Measurements from ENCODE around the gene C20orf202.
A peak's percentile ranks its signal among the peaks of the same experiment; 100 is the strongest.
"Not testable (repeated sequence)": the region's sequence is repeated elsewhere in the genome, so short reads cannot be mapped to it uniquely, and the experiment has no call there.

The C20orf202 gene

DNA sequence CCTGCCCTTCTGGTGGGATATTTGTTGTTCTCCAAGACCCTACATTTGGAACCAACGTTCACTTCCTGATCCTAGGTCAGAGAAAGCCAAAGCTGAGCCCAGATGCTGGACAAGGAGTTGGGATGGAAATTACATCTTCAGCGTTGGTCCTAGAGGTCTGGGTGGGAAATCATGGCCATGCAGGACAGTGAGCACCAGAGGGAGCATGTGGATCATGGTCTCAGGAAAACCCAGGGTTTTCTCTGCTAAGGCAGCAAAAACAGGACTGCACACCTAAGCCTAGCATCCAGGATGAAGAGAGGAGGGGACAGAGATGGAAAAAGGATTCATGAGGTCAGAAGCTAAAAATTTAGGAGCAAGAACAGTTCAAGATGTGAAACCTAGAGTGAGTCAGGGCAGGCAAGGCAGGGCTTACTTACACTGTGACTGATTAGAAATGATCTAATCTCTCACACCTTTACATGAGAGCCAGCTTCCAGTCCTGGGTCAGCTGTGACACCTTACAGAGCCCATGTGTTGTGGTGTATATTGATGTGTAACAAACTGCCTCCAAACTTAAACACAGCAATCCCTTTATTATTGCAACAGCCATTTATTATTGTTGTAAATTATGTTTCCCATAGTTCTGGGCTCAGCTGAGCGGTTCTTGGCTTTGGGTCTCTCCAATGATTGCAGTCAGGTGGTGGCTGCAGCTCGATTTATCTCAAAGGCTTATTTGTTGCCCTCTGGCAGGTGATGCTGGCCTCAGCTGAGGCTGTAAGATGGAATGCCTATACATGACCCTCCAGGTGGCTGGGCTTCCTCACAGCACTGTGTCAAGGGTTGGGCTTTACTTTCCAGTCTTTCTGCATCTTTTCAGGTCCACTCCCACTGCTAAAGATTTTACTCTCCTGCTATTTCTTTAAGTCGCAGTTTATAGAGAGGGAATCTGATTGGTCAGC, 6.5 kb downstream of the C20orf202 start:
- no peak for DNase-seq

DNA sequence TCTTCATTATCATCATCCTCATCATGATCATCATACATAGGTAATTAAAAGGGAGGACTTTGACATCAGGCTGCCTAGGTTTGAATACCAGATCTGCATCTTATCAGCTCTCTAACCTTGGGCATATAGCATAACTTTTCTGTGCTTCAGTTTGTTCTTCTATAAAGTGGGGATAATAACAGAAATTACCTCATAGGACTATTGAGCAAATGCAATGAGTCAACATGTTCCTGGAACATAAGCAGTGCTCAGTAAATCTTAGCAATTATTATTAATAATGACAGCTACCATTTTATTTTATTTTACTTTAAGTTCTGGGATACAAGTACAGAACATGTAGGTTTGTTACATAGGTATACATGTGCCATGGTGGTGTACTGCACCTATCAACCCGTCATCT, 7.2 kb downstream of the C20orf202 start:
- DNase-seq, result peak in 2 of 4 experiments; percentile 42 to 50

DNA sequence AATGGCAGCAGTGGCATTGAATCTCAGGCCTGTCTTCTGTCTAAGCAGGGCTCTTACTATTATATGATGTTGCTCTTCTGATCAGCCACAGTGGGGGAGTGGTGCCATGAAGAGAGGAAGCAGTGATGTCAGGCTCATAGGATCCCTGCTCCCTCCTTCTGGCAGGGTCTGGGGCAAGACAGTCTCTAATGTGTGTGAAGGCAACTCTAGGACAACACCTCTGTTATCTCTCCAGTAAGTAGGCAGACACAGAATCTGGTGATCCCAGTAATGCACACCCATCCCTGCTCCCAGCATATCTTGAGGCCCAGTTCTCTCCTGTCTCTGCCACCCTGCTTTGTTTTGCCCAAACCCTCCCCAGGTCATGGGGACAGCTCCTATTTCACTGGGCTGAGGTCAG, 8.8 kb downstream of the C20orf202 start:
- peak; percentile 65 to 78 (median 72) for DNase-seq

GRCh38 chr20:1212607-1213396, 9.5 kb downstream of the C20orf202 start:
- DNase-seq, result peak; percentile 80 to 89 (median 82)

- no peak for DNase-seq
Measured at GRCh38 chr20:1214838-1215261, 11.6 kb downstream of the C20orf202 start.

GRCh38 chr20:1215386-1216170, 12.3 kb downstream of the C20orf202 start:
- DNase-seq, result peak in 3 of 4 experiments; percentile 31 to 53 (median 43)

DNA sequence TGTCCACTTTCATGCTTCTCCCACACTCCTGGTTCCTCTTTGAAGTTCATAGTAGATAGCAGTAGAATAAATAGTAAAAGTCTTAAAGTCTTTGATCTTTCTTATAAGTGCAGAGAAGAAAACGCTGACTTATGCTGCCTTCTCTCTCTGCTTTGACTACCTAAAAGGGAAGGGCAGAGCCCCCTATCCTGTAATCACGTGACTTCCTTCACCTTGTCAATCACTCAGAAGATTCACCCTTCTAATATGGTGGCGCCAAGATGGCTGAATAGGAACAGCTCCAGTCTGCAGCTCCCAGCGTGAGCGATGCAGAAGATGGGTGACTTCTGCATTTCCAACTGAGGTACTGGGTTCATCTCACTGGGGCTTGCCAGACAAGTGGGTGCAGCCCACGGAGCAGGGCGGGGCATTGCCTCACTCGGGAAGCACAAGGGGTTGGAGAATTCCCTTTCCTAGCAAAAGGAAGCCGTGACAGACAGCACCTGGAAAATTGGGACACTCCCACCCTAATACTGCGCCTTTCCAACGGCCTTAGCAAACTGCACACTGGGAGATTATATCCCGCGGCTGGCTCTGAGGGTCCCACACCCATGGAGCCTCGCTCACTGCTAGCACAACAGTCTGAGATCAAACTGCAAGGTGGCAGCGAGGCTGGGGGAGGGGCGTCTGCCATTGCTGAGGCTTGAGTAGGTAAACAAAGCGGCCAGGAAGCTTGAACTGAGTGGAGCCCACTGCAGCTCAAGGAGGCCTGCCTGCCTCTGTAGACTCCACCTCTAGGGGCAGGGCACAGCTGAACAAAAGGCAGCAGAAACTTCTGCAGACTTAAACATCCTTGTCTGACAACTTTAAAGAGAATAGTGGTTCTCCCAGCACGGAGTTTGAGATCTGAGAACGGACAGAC, 13.5 kb downstream of the C20orf202 start:
- DNase-seq, result not testable (repeated sequence)

GRCh38 chr20:1222750-1223149, 19.5 kb downstream of the C20orf202 start:
- not testable (repeated sequence) for DNase-seq

GRCh38 chr20:1224205-1224890, 21.1 kb downstream of the C20orf202 start:
- no peak for DNase-seq

DNA sequence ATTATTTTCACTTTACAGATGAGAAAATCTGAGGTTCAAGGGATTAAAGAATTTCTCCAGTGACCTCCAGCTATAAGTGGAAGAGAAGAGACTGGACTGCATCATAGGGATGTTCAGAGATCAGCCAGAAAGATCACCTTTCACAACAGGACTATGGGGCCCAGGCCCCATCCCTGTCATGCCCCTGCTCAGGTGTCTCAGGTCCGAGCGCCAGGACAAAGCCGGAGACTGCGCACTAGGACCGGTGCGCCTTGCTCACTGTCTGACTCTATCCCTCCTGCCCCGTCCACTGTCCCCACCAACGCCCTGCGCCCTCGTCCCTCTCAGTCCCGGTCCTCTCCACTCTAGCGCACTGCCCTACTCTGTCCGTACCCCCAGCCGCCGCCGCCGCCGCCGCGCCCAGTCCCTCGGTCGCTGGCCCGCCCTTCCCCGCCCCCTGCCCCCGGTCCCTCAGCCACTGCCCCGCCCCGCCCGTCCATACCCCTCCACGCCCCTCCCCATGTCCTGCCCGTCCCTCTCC, 22.1 kb downstream of the C20orf202 start:
- DNase-seq, result no peak

GRCh38 chr20:1225783-1226654, 22.8 kb downstream of the C20orf202 start, which contains the start of gene RAD21L1:
Gene RAD21L1 (plus strand): TSS chr20:1226044. CDS start chr20:1228454, 2,410 bp downstream.
- DNase-seq, result peak; percentile 56 to 89 (median 79)

DNA sequence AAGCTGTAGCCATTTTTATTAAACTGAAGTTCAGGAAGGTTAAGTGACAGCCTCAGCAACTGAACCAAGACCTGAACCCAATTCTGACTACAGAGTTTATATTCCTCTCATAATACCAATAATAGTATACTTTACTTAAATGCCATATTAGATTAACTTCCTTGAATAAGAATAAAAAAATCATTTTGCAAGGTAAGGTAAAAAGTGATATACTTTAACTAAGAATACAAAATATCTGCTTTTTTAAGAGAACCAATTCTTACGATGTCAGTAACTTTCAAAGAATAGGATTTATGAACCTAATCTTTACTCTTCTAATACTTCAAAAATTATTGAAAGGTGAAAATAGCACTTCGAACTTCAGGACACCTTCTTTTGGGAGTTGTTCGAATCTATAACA, 26.3 kb downstream of the C20orf202 start:
- no peak for DNase-seq

DNA sequence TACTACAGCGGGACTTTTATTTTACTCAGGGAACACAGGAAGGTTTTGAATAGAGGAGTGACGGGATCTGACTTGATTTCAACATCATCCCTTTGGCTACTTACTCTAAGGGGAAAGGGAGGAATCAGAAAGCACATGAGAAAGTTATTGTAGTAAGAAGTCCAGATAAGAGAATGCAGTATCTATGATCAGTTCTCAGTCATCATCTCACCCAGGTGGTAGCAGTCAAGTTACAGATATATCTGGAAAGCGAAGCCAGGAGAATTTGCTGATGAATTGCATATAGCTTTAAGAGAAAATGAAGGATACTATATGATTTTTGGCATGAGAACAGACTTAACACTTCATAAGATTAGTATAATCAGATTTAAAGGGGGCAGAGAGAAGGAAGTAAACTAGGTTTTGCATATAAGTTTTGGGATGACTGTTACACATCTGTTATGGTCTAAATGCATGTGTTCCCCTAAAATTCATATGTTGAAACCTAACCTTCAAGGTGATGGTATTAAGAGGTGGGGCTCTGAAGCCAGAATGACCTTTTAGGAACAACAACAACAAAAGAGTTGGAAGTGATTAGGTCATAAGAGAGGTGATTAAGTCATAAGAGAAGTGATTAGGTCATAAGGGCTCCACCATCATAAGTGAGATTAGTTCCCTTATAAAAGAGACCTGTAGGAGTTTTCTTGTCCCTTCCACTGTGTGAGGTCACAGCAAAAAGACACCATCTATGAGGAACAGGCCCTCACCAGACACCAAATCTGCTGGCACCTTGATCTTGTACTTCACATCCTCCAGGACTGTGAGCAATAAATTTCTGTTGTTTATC, 29.2 kb downstream of the C20orf202 start:
- peak in 1 of 4 experiments; percentile 17 for DNase-seq

DNA sequence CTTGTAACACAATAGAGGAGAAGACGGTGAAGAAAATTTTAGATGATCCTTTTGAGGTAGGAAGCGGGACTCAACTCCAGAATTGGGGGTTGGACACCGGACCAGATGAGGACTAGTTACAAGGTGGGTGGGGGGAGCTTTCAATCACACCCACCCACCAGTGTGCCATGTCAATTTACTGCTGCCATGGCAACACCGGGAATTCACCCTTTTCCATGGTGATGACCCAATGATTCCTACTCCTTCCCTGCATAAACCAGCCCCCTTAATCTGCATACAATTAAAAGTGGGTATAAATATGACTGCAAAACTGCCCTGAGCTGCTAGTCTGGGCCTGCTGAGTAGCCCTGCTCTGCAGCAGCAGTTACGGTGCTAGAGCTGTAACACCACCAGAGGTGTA, 37.3 kb downstream of the C20orf202 start:
- no peak for DNase-seq

GRCh38 chr20:1241456-1241855, 38.2 kb downstream of the C20orf202 start:
- no peak for DNase-seq

GRCh38 chr20:1242099-1242498, 38.8 kb downstream of the C20orf202 start:
- DNase-seq, result no peak

DNA sequence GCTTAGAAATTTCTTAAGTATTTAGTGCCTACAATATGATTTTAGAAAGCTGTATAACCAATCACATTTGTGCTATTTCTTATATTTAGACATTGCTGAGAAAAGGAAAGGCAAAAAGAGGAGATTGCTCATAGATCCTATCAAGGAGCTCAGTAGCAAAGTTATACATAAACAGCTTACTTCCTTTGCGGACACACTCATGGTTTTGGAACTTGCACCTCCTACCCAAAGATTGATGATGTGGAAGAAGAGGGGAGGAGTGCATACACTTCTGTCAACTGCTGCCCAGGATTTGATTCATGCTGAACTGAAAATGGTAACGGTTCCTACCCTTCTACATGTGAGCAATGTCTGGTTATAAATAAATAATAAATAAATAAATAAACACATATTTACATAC, 39.3 kb downstream of the C20orf202 start:
- DNase-seq, result no peak

GRCh38 chr20:1245578-1245977, 42.3 kb downstream of the C20orf202 start:
- no peak for DNase-seq

- DNase-seq, result no peak
Measured at GRCh38 chr20:1247689-1248088, 44.4 kb downstream of the C20orf202 start.

All from suppressor macrophage (primary cell).